H4 (cell line): ENCODE results near the gene PATE3. TPM values are rescaled to one million over a fixed set of nuclear protein-coding genes. Genes with fewer than 3 reads are reported as not detected.

ENCODE experiments used
- total RNA-seq: library from RNA; depleted of rRNA; stranded (reverse); fragments of >200 nt; shearing (Covaris generic); gene quantifications from 2 replicates; pipeline ENCODE4 v1.2.3, GENCODE V29; 2014; rRNA removed

The PATE3 gene
- total RNA-seq, 1 experiment from 2014 or later = not detected

Other genes starting within 250 kb of the PATE3 start
- 176 and 186 TPM in 2 replicates for gene EI24, start 218.7 kb upstream of the PATE3 start, total RNA-seq
- gene STT3A, start 195.3 kb upstream of the PATE3 start, total RNA-seq = 270 and 340 TPM in 2 replicates
- 48.5 and 57.5 TPM in 2 replicates for gene CHEK1, start 163.0 kb upstream of the PATE3 start, total RNA-seq
- not detected in 2 replicates for gene ACRV1, start 107.3 kb upstream of the PATE3 start, total RNA-seq
- not detected in 2 replicates for gene PATE1, start 41.8 kb upstream of the PATE3 start, total RNA-seq
- gene PATE2, start 9.3 kb upstream of the PATE3 start, total RNA-seq = not detected in 2 replicates
- not detected in 2 replicates for gene PATE4, start 45.2 kb downstream of the PATE3 start, total RNA-seq
- 14.0 and 18.2 TPM in 2 replicates for gene HYLS1, start 99.5 kb downstream of the PATE3 start, total RNA-seq
- gene PUS3, start 115.1 kb downstream of the PATE3 start, total RNA-seq = 19.3 and 21.2 TPM in 2 replicates
- gene DDX25, start 116.4 kb downstream of the PATE3 start, total RNA-seq = not detected in 2 replicates
- not detected in 2 replicates for gene VSIG10L2, start 157.9 kb downstream of the PATE3 start, total RNA-seq